GM13977 (cell line): ENCODE measurements around the gene TAF1L.

Source experiments
- DNase-seq: peaks from one replicate; pipeline ENCODE4 v3.0.0; 2012; ENCODE audit warnings: low spot score
- CTCF ChIP-seq: IDR thresholded peaks from 2 replicates; pipeline ENCODE4 v1.5.1; 2012; ENCODE audit warnings: mild to moderate bottlenecking, control low read depth; ENCODE audit not compliant: insufficient read depth; ENCODE audit errors: extremely low read depth, missing control alignments
- in situ Hi-C: fragments of 300-500 bp; cut with MboI; formaldehyde crosslinking; loops from one replicate; pipeline ENCODE4 v1.12.0; 2022; ENCODE audit warnings: low sequenced_read_pairs, low pct_unique_long_range_greater_than_20kb, mixed read lengths, inconsistent platforms; ENCODE audit not compliant: unreplicated experiment

The TAF1L gene

GRCh38 chr9:32590476-32590875, 45.0 kb downstream of the TAF1L start:
- in situ Hi-C loops, result no loop called here
- DNase-seq, result no peak
- no peak for TF ChIP-seq CTCF

GRCh38 chr9:32589083-32589723, 46.3 kb downstream of the TAF1L start:
- TF ChIP-seq CTCF, result peak; percentile 54
- peak; percentile 54 for DNase-seq
- in situ Hi-C loops, result no loop called here

GRCh38 chr9:32587901-32588300, 47.6 kb downstream of the TAF1L start:
- TF ChIP-seq CTCF, result no peak
- in situ Hi-C loops, result no loop called here
- DNase-seq, result no peak

GRCh38 chr9:32584784-32585183, 50.7 kb downstream of the TAF1L start:
- TF ChIP-seq CTCF, result no peak
- in situ Hi-C loops, result no loop called here
- DNase-seq, result no peak

GRCh38 chr9:32581512-32582143, 53.8 kb downstream of the TAF1L start:
- DNase-seq, result peak; percentile 43
- in situ Hi-C loops, result no loop called here
- TF ChIP-seq CTCF, result peak; percentile 66

- DNase-seq, result no peak
- TF ChIP-seq CTCF, result no peak
- in situ Hi-C loops, result no loop called here
Measured at GRCh38 chr9:32580631-32581300, 54.7 kb downstream of the TAF1L start.
